Raji (cell line): ENCODE measurements around the gene MAGI1.

Source experiments
- POLR2A ChIP-seq: IDR thresholded peaks from 2 replicates; pipeline ENCODE4 v1.6.1; 2011; ENCODE audit warnings: low read depth, low read length, control low read depth; ENCODE audit not compliant: insufficient read depth

The MAGI1 gene

DNA sequence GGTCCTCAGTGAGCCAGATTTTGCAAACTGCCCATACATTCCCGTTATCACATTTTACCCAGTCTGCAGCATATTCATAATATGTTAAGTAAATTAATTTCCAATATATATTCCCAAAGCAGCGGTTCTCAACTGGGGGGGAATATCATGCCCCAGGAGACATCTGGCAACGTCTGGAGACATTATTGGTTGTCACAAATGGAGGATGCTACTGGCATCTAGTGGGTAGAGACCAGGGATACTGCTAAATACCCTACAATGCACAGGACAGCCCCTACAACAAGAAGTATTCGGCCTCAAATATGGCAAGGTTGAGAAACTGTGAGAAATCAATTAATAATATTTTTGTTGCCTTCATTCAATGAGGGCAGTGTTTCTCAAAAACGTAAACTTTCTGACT lies 280.3 kb downstream of the MAGI1 start:
- no peak for TF ChIP-seq POLR2A

GRCh38 chr3:65752636-65753035 lies 286.1 kb downstream of the MAGI1 start:
- no peak for TF ChIP-seq POLR2A

- TF ChIP-seq POLR2A: no peak
Observed at GRCh38 chr3:65751123-65751700, 287.5 kb downstream of the MAGI1 start.

DNA sequence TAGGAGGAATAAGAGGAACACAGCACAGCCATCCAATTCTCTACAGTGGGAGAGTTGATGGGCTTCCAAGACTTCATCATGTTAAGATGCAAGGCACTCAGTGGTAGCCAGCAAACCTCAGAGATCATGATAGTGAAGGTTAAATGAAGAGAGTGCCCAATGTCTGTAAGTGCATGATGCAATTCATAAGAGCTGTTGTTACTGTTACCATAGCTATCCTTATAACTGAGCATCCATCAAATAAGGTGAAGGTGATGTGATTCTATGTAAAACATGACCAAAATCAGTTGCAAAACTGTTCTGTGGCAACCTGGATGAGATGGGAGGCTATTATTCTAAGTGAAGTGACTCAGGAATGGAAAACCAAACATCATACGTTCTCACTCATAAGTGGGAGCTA lies 289.7 kb downstream of the MAGI1 start:
- no peak for TF ChIP-seq POLR2A

GRCh38 chr3:65748326-65748725 lies 290.4 kb downstream of the MAGI1 start:
- TF ChIP-seq POLR2A: no peak

DNA sequence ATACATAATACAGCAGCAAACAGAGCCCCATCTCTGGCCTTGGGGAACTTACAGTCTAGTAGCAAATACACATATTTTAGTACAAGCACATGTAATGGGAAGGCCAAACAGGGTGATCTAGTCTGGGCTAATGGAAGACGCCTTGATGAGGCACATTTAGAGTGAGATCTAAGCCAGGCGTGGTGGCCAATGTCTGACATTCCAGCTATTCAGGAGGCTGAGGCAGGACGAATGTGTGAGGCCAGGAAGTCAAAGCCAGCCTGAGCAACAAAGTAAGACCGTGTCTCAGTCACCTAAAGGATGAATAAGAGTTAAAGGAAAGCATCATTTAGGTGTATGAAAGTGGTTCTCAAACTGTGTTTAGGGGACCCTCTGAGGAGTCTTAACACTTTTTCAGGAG lies 291.9 kb downstream of the MAGI1 start:
- TF ChIP-seq POLR2A: no peak

GRCh38 chr3:65745306-65745705 lies 293.4 kb downstream of the MAGI1 start:
- no peak for TF ChIP-seq POLR2A

GRCh38 chr3:65742914-65743313 lies 295.8 kb downstream of the MAGI1 start:
- TF ChIP-seq POLR2A: no peak

DNA sequence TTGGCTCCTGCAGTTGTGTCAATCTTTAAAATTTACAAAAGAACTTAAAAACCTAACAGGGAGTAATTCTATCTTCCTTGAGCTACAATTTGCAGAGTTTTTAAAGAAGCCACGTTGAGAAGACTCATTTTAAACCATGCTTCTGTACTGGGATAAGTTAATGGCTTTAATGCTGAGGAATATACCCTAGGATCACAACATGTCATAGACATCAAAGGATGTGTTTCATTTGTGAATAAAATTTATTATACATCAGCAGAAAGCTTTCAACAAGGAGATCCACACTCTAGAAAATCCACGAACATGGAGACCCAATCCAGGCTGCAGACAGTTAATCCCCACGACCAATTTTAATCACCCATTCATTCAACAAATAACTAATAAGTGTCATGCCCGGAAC lies 297.2 kb downstream of the MAGI1 start:
- no peak for TF ChIP-seq POLR2A

DNA sequence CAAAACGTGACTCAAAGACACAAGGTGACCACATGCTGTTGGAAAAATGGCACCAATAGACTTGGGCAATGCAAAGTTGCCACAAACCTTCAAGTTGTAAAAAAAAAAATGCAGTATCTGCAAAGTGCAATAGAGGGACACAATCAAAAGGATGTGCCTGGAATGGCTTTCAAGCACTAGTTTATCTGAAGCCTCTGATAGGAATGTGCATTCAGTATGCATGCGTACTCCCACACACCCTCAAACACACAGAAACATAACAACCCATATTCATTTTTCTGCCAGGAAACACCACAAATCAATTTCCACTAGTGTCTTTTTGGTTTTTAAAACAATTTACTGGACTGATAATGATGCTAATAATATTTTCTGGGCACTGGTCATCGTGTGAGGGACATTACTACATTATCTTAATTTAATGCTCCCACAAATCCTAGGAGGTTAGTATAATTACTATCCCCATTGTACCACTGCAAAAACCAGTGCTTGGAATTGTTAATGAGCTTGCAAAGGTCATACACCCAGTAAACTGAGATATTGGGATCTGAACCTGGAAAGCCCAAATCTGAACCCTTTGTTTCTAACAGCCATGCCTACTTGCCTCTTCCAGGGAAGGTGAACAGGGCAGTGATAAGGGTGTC lies 298.7 kb downstream of the MAGI1 start:
- TF ChIP-seq POLR2A: no peak

GRCh38 chr3:65734792-65735191 lies 303.9 kb downstream of the MAGI1 start:
- no peak for TF ChIP-seq POLR2A

DNA sequence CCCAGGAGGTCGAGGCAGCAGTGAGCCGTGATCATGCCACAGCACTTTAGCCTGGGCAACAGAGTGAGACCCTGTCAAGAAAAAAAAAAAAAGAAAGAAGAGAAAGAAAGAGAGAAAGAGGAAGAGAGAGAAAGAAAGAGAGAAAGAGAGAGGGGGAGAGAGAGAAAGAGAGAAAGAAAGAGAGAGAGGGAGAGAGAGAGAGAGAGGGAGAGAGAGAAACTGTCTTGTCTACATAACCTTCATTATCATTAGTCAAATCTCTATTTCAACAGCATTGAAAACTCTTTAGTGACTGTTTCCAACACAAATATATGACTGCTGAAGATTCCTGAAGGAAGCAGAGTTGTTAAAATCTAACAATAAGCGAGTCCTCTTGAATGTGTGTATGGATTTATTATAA lies 304.3 kb downstream of the MAGI1 start:
- no peak for TF ChIP-seq POLR2A

DNA sequence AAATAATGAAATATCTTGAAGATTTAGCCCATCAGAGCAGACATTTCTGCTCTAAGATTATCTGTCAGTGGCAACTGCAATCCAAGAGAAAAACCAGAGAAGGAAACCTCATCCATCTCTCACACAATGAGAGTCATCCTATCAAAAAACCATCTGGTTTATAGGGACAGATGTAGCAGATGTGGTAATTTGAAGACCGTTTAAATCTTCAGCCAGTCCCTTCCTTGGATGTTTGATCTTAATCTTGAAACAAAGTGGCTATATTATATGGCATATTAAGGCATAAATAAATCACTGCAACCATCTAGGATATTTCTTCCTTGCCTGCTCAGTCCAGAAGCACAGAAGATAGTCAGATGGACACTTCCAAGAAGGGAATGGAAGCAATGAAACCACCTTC lies 305.3 kb downstream of the MAGI1 start:
- TF ChIP-seq POLR2A: no peak

DNA sequence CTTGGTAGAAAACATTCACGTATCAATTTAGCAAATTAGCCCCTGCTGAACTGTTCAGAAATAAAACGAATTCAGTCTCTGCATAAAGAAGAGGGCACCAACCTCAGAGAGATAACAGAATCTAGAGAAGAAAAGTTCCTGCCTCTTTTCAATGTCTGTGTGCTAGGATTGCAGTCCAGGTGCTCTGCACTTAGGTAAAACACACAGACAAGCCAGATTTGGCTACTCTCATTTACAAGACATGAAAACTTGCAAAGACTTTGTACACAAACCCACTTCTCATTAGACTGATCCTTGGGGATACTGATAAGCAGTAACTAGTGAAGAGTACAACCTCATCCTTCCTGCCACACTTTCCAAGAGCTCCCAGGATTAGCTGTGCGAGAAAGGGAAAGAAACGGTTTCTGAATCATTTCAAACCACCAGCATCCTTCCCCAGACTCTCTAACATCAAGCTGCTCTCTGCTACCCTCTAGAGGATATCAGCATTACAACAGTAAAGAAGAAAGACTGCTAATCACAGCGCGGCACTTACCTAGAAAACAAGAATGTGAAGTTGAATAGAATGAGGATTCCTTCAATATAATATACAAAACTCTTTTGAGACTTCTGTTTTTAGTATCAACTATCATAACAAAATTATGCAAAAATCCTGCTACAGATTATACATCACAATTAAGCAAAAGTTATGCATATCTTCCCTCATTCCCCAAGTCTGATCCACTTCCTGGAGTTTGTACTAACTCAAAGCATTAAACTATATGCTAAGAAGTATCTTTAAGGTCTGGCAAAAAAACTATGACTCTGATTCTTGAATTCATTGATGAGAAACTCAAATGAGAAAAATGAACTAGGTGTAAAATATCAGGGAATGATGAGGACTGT lies 306.4 kb downstream of the MAGI1 start:
- no peak for TF ChIP-seq POLR2A

GRCh38 chr3:65730449-65730848 lies 308.3 kb downstream of the MAGI1 start:
- TF ChIP-seq POLR2A: no peak

GRCh38 chr3:65729973-65730372 lies 308.7 kb downstream of the MAGI1 start:
- no peak for TF ChIP-seq POLR2A
